Spleen (tissue), 7 donors: Measurements from ENCODE around the gene PDZD8.

ENCODE experiments used
- POLR2A ChIP-seq, 3 donors: fragments of 450-650 bp; IDR thresholded peaks; one replicate each; pipeline ENCODE4 v1.5.1; 2017; ENCODE audit warnings: antibody characterized with exemption in 3 of 3, mild to moderate bottlenecking in 1 of 3
- POLR2AphosphoS5 ChIP-seq, 3 donors: sonication (generic); formaldehyde crosslinking; IDR thresholded peaks; one replicate each; pipeline ENCODE4 v1.5.1; 2017; ENCODE audit warnings: antibody characterized with exemption in 3 of 3
- TF ChIP-seq, protein P1 (sequence below), 11 experiments: fragments of 200-600 bp in 7 of 11; fragments of 450-650 bp in 4 of 11; sonication (generic) in 4 of 11; IDR thresholded peaks in 8 of 11; conservative IDR thresholded peaks in 3 of 11; 1 replicate in 7 of 11; 2 replicates in 4 of 11; pipeline versions ENCODE4 v1.4.0 to v1.8.0; 2016 to 2021; ENCODE audit warnings: antibody characterized with exemption in 11 of 11, inconsistent platforms in 4 of 11, mild to moderate bottlenecking in 1 of 11
- donor health status: DM: no; HTN: no; CAD: no; lungs with moderate emphysema.
- donor health status: DM: no; HTN: no; CAD: no.
- donor health status: DM: no; HTN: no; CAD: no.

GRCh38 chr10:117346574-117346973, 28.7 kb downstream of the PDZD8 start:
- TF ChIP-seq, protein P1, sequence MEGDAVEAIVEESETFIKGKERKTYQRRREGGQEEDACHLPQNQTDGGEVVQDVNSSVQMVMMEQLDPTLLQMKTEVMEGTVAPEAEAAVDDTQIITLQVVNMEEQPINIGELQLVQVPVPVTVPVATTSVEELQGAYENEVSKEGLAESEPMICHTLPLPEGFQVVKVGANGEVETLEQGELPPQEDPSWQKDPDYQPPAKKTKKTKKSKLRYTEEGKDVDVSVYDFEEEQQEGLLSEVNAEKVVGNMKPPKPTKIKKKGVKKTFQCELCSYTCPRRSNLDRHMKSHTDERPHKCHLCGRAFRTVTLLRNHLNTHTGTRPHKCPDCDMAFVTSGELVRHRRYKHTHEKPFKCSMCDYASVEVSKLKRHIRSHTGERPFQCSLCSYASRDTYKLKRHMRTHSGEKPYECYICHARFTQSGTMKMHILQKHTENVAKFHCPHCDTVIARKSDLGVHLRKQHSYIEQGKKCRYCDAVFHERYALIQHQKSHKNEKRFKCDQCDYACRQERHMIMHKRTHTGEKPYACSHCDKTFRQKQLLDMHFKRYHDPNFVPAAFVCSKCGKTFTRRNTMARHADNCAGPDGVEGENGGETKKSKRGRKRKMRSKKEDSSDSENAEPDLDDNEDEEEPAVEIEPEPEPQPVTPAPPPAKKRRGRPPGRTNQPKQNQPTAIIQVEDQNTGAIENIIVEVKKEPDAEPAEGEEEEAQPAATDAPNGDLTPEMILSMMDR (IDR thresholded peaks at IDR 0.05 in 8 of 11, conservative IDR thresholded peaks at IDR 0.05 in 3 of 11), result no peak
- TF ChIP-seq POLR2AphosphoS5 (IDR thresholded peaks at IDR 0.05) (no peak), POLR2A (IDR thresholded peaks at IDR 0.05) (no peak)
